Fibroblast of mammary gland (primary cell): ENCODE results near the gene DYNLT4.
"Not testable (repeated sequence)": the region's sequence is repeated elsewhere in the genome, so short reads cannot be mapped to it uniquely, and the experiment has no call there.

Experiments
- DNase-seq: peaks from one replicate; pipeline ENCODE4 v3.0.0-alpha.2; 2010; ENCODE audit warnings: low read depth
- H3K4me3 ChIP-seq: 2 replicates; pipeline ENCODE4 v1.5.1; 2011; ENCODE audit warnings: low read depth, mild to moderate bottlenecking, low read length, moderate library complexity; ENCODE audit not compliant: control insufficient read depth
- TF ChIP-seq, protein P1 (sequence below): conservative IDR thresholded peaks from 2 replicates; pipeline ENCODE4 v1.5.1; 2011; ENCODE audit warnings: low read depth, low read length, inconsistent platforms; ENCODE audit not compliant: control insufficient read depth, insufficient read depth

DYNLT4 gene

DNA sequence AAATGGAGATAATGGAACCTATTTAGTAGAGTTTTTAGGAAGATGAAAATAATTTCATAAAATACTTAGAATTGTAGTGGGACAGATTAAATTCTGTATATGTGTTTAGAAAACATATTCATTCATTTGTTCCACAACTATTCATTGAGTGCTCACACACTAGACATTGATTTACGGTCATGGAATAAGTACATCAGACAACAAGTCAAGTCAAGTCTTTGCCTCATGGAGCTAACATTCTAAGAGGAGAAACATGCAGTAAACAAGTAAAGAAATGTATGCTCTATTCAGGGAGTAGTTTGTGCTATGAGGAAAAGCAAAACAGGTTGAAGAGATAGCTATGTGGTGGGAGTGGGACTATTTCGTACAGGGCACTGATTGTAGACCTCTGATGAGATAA lies 10.2 kb upstream of the DYNLT4 start:
- H3K4me3 ChIP-seq: no peak overlapping the region
- no peak for DNase-seq
- TF ChIP-seq, protein P1, sequence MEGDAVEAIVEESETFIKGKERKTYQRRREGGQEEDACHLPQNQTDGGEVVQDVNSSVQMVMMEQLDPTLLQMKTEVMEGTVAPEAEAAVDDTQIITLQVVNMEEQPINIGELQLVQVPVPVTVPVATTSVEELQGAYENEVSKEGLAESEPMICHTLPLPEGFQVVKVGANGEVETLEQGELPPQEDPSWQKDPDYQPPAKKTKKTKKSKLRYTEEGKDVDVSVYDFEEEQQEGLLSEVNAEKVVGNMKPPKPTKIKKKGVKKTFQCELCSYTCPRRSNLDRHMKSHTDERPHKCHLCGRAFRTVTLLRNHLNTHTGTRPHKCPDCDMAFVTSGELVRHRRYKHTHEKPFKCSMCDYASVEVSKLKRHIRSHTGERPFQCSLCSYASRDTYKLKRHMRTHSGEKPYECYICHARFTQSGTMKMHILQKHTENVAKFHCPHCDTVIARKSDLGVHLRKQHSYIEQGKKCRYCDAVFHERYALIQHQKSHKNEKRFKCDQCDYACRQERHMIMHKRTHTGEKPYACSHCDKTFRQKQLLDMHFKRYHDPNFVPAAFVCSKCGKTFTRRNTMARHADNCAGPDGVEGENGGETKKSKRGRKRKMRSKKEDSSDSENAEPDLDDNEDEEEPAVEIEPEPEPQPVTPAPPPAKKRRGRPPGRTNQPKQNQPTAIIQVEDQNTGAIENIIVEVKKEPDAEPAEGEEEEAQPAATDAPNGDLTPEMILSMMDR: no peak

DNA sequence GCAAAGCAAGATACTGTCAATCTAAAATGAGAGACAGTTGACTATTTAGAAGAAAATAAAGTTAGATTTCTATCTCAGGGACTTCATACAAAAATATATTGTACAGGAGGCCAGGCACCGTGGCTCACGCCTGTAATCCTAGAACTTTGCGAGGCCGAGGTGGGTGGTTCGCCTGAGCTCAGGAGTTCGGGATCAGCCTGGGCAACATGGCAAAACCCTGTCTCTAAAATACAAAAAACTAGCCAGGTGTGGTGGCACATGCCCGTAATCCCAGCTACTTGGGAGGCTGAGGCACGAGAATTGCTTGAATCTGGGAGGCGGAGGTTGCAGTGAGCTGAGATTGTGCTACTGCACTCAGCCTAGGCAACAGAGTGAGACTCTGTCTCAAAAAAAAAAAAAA lies 8.8 kb upstream of the DYNLT4 start:
- DNase-seq, H3K4me3 ChIP-seq: not testable (repeated sequence)

DNA sequence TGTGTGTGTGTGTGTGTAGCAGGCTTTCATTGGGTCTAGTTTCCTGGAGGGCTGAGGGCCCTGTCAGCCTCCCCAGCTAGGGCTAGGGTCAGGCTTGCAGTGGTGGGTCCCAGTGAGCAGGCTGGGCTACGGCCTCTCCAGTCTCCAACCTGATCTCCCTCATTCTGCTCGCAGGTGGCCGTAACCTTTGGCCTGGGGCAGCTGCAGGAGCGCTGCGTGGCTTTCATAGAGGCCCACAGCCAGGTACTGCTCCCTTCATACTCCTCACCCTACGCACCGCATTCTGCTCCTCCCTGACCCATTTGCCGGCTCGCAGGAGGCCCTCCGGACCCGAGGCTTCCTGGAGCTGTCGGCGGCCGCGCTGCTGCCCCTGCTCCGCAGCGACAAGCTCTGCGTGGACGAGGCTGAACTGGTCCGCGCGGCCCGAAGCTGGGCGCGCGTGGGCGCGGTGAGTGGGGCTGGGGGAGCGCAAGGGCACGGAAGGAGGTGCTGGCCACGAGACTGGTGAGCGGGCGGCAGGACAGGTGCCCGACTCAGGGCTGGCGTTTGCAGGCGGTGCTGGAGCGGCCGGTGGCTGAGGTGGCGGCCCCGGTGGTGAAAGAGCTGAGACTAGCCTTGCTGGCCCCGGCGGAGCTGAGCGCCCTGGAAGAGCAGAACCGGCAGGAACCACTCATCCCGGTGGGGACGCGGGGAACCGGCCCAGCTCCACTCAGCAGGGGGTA lies 5.8 kb upstream of the DYNLT4 start:
- TF ChIP-seq, protein P1: no peak
- peak overlapping the region; percentile 2 for H3K4me3 ChIP-seq
- no peak for DNase-seq

DNA sequence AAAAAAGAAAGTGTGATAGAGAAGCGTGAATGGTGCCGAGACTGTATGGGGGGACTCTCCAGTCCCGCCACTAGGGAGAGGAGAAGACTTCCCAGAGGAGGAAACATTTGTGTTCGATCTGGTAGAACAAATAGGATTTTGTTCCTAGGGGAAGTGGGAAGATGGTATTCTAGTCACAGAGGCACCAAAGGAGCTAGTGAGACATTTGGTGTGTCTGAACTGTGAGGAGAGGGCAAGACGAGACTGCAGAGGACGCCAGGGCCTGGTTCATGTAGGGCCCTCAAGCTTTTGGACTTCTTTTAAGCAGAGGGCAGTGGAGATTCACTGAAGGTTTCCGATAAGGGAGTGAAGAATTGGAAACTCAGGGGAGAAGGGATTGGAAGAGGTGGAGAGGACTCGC lies 4.1 kb upstream of the DYNLT4 start:
- DNase-seq: no peak
- H3K4me3 ChIP-seq: no peak overlapping the region
- TF ChIP-seq, protein P1: no peak

DNA sequence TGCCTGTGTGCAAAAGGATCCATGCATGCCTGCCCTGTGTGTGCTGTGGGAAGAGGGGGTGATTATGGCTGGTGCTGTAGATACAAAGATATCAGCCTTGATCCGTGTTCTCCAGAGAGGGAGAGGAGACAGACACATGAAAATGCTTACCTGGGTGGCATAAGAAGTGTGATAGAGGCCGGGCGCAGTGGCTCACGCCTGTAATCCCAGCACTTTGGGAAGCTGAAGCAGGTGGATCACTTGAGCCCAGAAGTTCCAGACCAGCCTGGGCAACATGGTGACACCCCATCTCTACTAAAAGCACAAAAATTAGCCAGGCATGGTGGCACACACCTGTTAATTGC lies 3.6 kb upstream of the DYNLT4 start:
- DNase-seq, H3K4me3 ChIP-seq: not testable (repeated sequence)

DNA sequence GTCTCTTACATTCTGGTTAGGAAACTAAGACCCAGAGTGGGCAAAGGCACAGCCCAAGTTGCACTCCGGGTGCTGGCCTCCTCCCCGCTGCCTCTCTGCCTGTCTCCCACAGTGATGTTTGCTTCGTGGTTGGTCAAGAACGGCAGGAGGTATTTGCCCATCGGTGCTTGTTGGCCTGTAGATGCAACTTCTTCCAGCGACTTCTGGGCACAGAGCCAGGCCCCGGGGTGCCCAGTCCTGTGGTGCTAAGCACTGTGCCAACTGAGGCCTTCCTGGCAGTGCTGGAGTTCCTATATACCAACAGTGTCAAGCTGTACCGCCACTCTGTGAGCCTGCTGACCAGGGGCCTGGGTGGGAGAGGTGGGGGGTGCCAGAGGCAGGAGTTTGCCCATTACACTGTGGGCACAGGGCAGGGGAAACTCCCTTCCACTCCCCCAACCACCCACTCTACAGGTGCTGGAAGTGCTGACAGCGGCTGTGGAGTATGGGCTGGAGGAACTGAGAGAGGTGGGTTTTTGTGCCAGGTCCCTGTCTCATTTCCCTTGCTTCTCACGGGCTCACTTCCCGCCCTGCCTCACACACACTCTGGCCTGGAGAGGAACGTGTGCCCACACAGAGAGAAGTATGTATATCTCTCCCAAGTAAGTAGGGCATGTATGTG lies 3.1 kb upstream of the DYNLT4 start:
- H3K4me3 ChIP-seq: no peak overlapping the region
- TF ChIP-seq, protein P1: no peak
- no peak for DNase-seq

DNA sequence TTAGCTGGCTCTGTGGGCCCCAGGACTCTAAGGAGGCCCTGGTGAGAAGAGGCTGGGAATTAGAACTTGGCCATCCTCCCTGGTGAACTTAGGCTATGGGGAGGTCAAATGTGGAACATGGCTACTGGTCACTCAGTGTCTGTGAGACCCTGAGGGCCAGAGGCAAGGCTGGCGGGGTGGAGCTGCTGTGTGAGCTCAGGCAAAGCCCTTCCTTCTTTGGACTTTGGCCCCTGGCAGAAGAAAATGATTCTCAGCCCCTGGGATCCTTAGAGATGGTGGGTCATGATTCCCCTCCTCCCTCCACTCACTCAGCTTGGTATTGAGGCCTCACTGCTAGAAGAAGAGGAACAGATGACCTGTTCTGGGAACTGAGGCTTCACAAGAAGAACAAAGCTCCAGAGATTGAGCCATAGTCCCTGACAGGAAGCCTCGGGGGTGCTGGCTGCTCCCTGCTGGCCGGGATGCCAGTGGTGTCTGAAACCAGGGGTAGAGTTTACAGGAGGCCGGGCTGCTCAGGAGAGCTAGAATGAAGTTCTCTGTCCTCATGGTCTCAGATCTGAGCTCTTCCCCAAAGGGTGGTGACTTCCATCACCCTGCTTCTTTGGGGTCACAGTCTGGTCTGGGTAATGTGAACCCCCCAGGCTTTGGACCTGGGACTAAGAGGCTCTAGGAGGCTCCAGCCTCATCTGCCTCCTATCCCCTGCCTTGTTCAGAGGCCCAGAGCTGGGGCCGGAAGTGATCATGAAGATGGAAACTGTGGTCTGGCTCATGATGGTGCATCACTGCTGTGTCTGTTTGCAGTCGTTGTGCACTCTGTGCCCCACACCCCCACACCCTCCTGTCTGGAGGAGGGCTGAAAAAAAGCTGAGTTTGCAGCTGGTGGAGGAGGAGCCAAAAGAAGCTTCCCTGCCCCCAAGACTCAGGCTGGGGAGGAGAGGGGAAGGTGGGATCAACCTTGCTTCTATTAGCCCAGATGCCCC lies 2.1 kb upstream of the DYNLT4 start:
- H3K4me3 ChIP-seq: peak overlapping the region; percentile 42
- TF ChIP-seq, protein P1: peak; percentile 12
- DNase-seq: peak; percentile 85
